Measurements from ENCODE around the gene ERC2.

The ERC2 gene

DNA sequence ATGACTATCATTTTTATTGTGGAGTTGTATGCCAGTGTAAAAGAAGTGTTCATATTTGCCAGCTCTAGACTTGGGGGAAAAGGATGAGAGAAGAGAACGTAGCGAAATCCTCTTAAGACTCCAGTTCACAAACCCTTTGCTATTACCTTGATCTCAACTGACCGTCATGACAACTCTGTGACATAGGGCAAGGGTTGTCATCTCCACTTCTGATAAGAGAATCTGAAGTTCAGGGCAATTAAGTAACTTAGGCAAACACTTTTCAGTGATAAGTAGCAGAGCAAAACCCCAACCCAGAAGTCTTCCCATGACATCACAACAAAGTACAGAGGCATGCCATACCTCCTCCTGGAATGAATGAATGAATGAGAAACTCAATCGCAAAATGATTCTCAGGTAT, 940.9 kb downstream of the ERC2 start:
- Histone ChIP-seq H3K4me3 (ENCODE audit: low read length in 2 of 2) (no peak overlapping the region), H3K9me3 (ENCODE audit: control insufficient read depth in 2 of 2, low read length in 2 of 2) (no peaks in the 10 kb centered on the region), H3K27me3 (ENCODE audit: control insufficient read depth in 2 of 2, insufficient read depth in 2 of 2, low read length in 2 of 2) (no peaks in the 10 kb centered on the region), H3K9ac (ENCODE audit: low read depth in 1 of 2, low read length in 2 of 2) (no peak overlapping the region), H3K36me3 (ENCODE audit: control insufficient read depth in 2 of 2, insufficient read depth in 2 of 2, low read length in 2 of 2) (no peaks in the 10 kb centered on the region), H3K4me1 (ENCODE audit: control insufficient read depth in 2 of 2, insufficient read depth in 2 of 2, low read length in 2 of 2) (peaks cover 0 to 19% of the 10 kb centered on the region in 2 donors), H3K27ac (ENCODE audit: low read depth in 2 of 2, low read length in 2 of 2) (no peak overlapping the region)

GRCh38 chr3:55526332-55527030, 941.8 kb downstream of the ERC2 start:
- no peak overlapping the region for H3K27ac ChIP-seq (ENCODE audit: low read depth in 2 of 2, low read length in 2 of 2)
- H3K27me3 ChIP-seq (ENCODE audit: control insufficient read depth in 2 of 2, insufficient read depth in 2 of 2, low read length in 2 of 2) = no peaks in the 10 kb centered on the region

GRCh38 chr3:55525436-55525835, 942.8 kb downstream of the ERC2 start:
- H3K9ac ChIP-seq (ENCODE audit: low read depth in 1 of 2, low read length in 2 of 2) = no peak overlapping the region
- H3K4me1 ChIP-seq (ENCODE audit: control insufficient read depth in 2 of 2, insufficient read depth in 2 of 2, low read length in 2 of 2) = peaks cover 0 to 19% of the 10 kb centered on the region in 2 donors
- no peaks in the 10 kb centered on the region for H3K9me3 ChIP-seq (ENCODE audit: control insufficient read depth in 2 of 2, low read length in 2 of 2)
- no peaks in the 10 kb centered on the region for H3K27me3 ChIP-seq (ENCODE audit: control insufficient read depth in 2 of 2, insufficient read depth in 2 of 2, low read length in 2 of 2)
- H3K36me3 ChIP-seq (ENCODE audit: control insufficient read depth in 2 of 2, insufficient read depth in 2 of 2, low read length in 2 of 2) = no peaks in the 10 kb centered on the region
- H3K27ac ChIP-seq (ENCODE audit: low read depth in 2 of 2, low read length in 2 of 2) = no peak overlapping the region
- no peak overlapping the region for H3K4me3 ChIP-seq (ENCODE audit: low read length in 2 of 2)

More at GRCh38 chr3:55526332-55527030, 941.8 kb downstream of the ERC2 start:
- Histone ChIP-seq H3K4me1 (ENCODE audit: control insufficient read depth in 2 of 2, insufficient read depth in 2 of 2, low read length in 2 of 2) (peaks cover 0 to 19% of the 10 kb centered on the region in 2 donors), H3K4me3 (ENCODE audit: low read length in 2 of 2) (no peak overlapping the region), H3K9ac (ENCODE audit: low read depth in 1 of 2, low read length in 2 of 2) (no peak overlapping the region), H3K9me3 (ENCODE audit: control insufficient read depth in 2 of 2, low read length in 2 of 2) (no peaks in the 10 kb centered on the region), H3K36me3 (ENCODE audit: control insufficient read depth in 2 of 2, insufficient read depth in 2 of 2, low read length in 2 of 2) (no peaks in the 10 kb centered on the region)

GRCh38 chr3:55524565-55525244, 943.6 kb downstream of the ERC2 start:
- no peaks in the 10 kb centered on the region for H3K9me3 ChIP-seq (ENCODE audit: control insufficient read depth in 2 of 2, low read length in 2 of 2)
- peaks cover 0 to 19% of the 10 kb centered on the region in 2 donors for H3K4me1 ChIP-seq (ENCODE audit: control insufficient read depth in 2 of 2, insufficient read depth in 2 of 2, low read length in 2 of 2)
- H3K36me3 ChIP-seq (ENCODE audit: control insufficient read depth in 2 of 2, insufficient read depth in 2 of 2, low read length in 2 of 2) = no peaks in the 10 kb centered on the region
- H3K4me3 ChIP-seq (ENCODE audit: low read length in 2 of 2) = no peak overlapping the region
- no peak overlapping the region for H3K9ac ChIP-seq (ENCODE audit: low read depth in 1 of 2, low read length in 2 of 2)
- H3K27me3 ChIP-seq (ENCODE audit: control insufficient read depth in 2 of 2, insufficient read depth in 2 of 2, low read length in 2 of 2) = no peaks in the 10 kb centered on the region
- H3K27ac ChIP-seq (ENCODE audit: low read depth in 2 of 2, low read length in 2 of 2) = no peak overlapping the region

DNA sequence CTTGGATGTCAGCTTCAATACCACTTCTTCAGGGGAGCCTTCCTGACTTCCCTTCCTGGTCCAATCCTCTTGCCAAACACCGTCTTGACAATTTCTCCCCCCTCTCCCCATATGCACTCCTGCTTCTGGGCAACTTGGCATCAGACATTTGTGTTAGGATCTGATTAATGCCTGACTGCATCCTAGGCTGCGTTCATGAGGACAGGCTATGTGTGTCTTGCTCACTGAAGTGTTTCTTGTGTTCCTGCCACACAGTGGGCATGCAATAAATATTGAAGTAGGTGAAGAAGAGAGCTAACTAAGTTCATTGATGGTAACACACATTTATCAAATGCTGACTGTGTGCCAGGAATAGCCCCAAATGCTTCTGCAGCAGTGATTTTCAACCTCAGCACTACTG, 944.8 kb downstream of the ERC2 start:
- Histone ChIP-seq H3K9me3 (ENCODE audit: control insufficient read depth in 2 of 2, low read length in 2 of 2) (no peaks in the 10 kb centered on the region), H3K27ac (ENCODE audit: low read depth in 2 of 2, low read length in 2 of 2) (no peak overlapping the region), H3K4me3 (ENCODE audit: low read length in 2 of 2) (no peak overlapping the region), H3K36me3 (ENCODE audit: control insufficient read depth in 2 of 2, insufficient read depth in 2 of 2, low read length in 2 of 2) (no peaks in the 10 kb centered on the region), H3K4me1 (ENCODE audit: control insufficient read depth in 2 of 2, insufficient read depth in 2 of 2, low read length in 2 of 2) (peaks cover 0 to 19% of the 10 kb centered on the region in 2 donors), H3K9ac (ENCODE audit: low read depth in 1 of 2, low read length in 2 of 2) (no peak overlapping the region), H3K27me3 (ENCODE audit: control insufficient read depth in 2 of 2, insufficient read depth in 2 of 2, low read length in 2 of 2) (no peaks in the 10 kb centered on the region)

DNA sequence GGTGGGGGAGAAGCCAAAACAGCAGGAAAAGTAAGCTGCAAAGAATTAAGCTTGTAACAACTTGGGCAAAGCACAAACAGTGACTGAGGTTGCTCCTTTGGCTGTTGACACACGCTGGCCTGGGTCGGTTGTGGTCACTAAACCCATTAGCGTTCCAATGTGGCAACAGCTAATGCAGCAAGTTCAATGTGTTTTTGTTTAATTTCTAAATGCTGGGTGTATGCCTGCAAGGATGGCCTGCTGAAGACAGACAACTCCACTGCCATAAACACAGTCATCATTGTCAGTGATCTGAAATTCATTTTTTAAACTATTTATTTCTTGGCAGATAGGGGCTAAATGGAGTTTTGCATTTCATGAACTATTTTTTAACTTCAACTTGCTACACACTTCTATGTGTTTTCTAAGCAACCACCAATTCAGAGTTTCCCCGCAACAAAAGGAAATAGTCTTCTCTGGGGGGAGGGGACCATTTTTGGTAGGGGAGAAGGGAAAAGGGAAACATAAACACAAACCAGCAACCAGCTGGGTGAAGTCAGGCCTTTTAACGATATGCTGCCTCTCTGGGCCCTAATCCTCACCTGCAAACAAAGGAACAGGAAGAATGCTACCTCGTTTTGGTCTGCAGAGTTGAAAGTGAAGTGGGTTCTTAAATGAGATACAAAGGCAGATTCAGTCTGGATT, 946.4 kb downstream of the ERC2 start:
- H3K9me3 ChIP-seq (ENCODE audit: control insufficient read depth in 2 of 2, low read length in 2 of 2) = no peaks in the 10 kb centered on the region
- no peaks in the 10 kb centered on the region for H3K27me3 ChIP-seq (ENCODE audit: control insufficient read depth in 2 of 2, insufficient read depth in 2 of 2, low read length in 2 of 2)
- no peak overlapping the region for H3K27ac ChIP-seq (ENCODE audit: low read depth in 2 of 2, low read length in 2 of 2)
- H3K36me3 ChIP-seq (ENCODE audit: control insufficient read depth in 2 of 2, insufficient read depth in 2 of 2, low read length in 2 of 2) = no peaks in the 10 kb centered on the region
- no peak overlapping the region for H3K4me3 ChIP-seq (ENCODE audit: low read length in 2 of 2)
- H3K9ac ChIP-seq (ENCODE audit: low read depth in 1 of 2, low read length in 2 of 2) = no peak overlapping the region
- peaks cover 0 to 11% of the 10 kb centered on the region in 2 donors for H3K4me1 ChIP-seq (ENCODE audit: control insufficient read depth in 2 of 2, insufficient read depth in 2 of 2, low read length in 2 of 2)

GRCh38 chr3:55521064-55521737, 947.1 kb downstream of the ERC2 start:
- peaks cover 0 to 4% of the 10 kb centered on the region in 2 donors for H3K4me1 ChIP-seq (ENCODE audit: control insufficient read depth in 2 of 2, insufficient read depth in 2 of 2, low read length in 2 of 2)
- no peak overlapping the region for H3K27ac ChIP-seq (ENCODE audit: low read depth in 2 of 2, low read length in 2 of 2)
- no peak overlapping the region for H3K4me3 ChIP-seq (ENCODE audit: low read length in 2 of 2)
- no peak overlapping the region for H3K9ac ChIP-seq (ENCODE audit: low read depth in 1 of 2, low read length in 2 of 2)
- no peaks in the 10 kb centered on the region for H3K9me3 ChIP-seq (ENCODE audit: control insufficient read depth in 2 of 2, low read length in 2 of 2)
- no peaks in the 10 kb centered on the region for H3K36me3 ChIP-seq (ENCODE audit: control insufficient read depth in 2 of 2, insufficient read depth in 2 of 2, low read length in 2 of 2)
- no peaks in the 10 kb centered on the region for H3K27me3 ChIP-seq (ENCODE audit: control insufficient read depth in 2 of 2, insufficient read depth in 2 of 2, low read length in 2 of 2)

DNA sequence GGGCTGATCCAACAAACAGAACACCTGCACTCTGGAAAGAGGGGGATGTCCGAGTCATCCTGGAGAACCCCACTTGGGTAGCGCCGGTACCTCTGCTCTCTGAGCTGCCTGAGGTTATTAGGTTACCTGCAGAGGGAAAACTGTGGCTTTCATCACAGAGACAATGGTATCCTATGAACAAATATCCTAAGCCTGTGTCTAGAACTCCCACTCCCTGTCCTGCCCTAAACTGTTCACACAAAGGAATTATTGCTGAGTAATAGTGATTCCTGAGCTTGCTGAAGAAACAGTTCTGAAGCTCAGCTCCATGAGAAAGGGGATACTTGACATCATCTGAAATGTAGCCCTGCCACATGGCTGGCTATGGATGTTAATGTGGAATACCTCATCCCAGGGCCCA, 949.2 kb downstream of the ERC2 start:
- Histone ChIP-seq H3K4me3 (ENCODE audit: low read length in 2 of 2) (no peak overlapping the region), H3K4me1 (ENCODE audit: control insufficient read depth in 2 of 2, insufficient read depth in 2 of 2, low read length in 2 of 2) (no peaks in the 10 kb centered on the region), H3K9me3 (ENCODE audit: control insufficient read depth in 2 of 2, low read length in 2 of 2) (no peaks in the 10 kb centered on the region), H3K9ac (ENCODE audit: low read depth in 1 of 2, low read length in 2 of 2) (no peak overlapping the region), H3K27me3 (ENCODE audit: control insufficient read depth in 2 of 2, insufficient read depth in 2 of 2, low read length in 2 of 2) (no peaks in the 10 kb centered on the region), H3K27ac (ENCODE audit: low read depth in 2 of 2, low read length in 2 of 2) (no peak overlapping the region), H3K36me3 (ENCODE audit: control insufficient read depth in 2 of 2, insufficient read depth in 2 of 2, low read length in 2 of 2) (no peaks in the 10 kb centered on the region)

DNA sequence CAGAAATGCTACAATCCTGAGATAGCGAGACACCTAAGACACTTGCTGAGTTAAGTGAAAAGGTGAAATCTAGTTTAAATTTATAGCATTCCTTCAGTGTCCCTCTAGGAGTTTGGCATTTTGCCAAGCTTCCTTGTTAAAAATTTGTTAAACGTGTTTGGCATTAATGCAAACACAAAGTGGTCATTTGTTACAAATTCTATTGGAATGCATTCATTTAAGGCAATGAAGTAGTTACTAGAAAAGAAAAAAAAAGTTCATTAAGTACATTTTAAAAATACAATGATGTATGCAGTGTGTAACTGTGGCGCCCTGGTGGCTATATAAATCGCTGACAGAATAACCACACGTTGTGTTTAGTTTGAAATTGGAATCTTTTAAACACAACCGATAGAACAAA, 949.8 kb downstream of the ERC2 start:
- Histone ChIP-seq H3K4me1 (ENCODE audit: control insufficient read depth in 2 of 2, insufficient read depth in 2 of 2, low read length in 2 of 2) (no peaks in the 10 kb centered on the region), H3K4me3 (ENCODE audit: low read length in 2 of 2) (no peak overlapping the region), H3K9me3 (ENCODE audit: control insufficient read depth in 2 of 2, low read length in 2 of 2) (no peaks in the 10 kb centered on the region), H3K27me3 (ENCODE audit: control insufficient read depth in 2 of 2, insufficient read depth in 2 of 2, low read length in 2 of 2) (no peaks in the 10 kb centered on the region), H3K36me3 (ENCODE audit: control insufficient read depth in 2 of 2, insufficient read depth in 2 of 2, low read length in 2 of 2) (no peaks in the 10 kb centered on the region), H3K9ac (ENCODE audit: low read depth in 1 of 2, low read length in 2 of 2) (no peak overlapping the region), H3K27ac (ENCODE audit: low read depth in 2 of 2, low read length in 2 of 2) (no peak overlapping the region)
